Loucy (cell line): Measurements from ENCODE around the gene HERC2.
A peak's percentile ranks its signal among the peaks of the same experiment; 100 is the strongest.

Experiments
- H2AFZ ChIP-seq: fragments of 200-600 bp; sonication (generic); 2 replicates; pipeline ENCODE4 v1.6.0; 2016; ENCODE audit warnings: antibody characterized with exemption, mild to moderate bottlenecking, low read length, moderate library complexity
- H3F3A ChIP-seq: fragments of 200-600 bp; 2 replicates; pipeline ENCODE4 v1.6.0; 2016; ENCODE audit warnings: antibody characterized with exemption, low read depth, mild to moderate bottlenecking
- H3K27me3 ChIP-seq: fragments of 200-600 bp; sonication (generic); 2 replicates; pipeline ENCODE4 v1.6.1; 2014; ENCODE audit warnings: low read length, mild to moderate bottlenecking; ENCODE audit not compliant: insufficient read depth, poor library complexity, severe bottlenecking
- H3K36me3 ChIP-seq: fragments of 200-600 bp; sonication (generic); 2 replicates; pipeline ENCODE4 v1.6.1; 2016; ENCODE audit warnings: low read length; ENCODE audit not compliant: insufficient read depth
- H3K4me1 ChIP-seq: fragments of 200-600 bp; sonication (generic); 2 replicates; pipeline ENCODE4 v1.5.1; 2014; ENCODE audit warnings: low read length, mild to moderate bottlenecking; ENCODE audit not compliant: insufficient read depth, poor library complexity, severe bottlenecking
- H3K4me2 ChIP-seq: fragments of 200-600 bp; sonication (generic); 2 replicates; pipeline ENCODE4 v1.6.0; 2014; ENCODE audit warnings: antibody characterized with exemption, low read length, low read depth, mild to moderate bottlenecking; ENCODE audit not compliant: poor library complexity, severe bottlenecking
- H3K4me3 ChIP-seq: fragments of 200-600 bp; sonication (generic); 2 replicates; pipeline ENCODE4 v1.5.1; 2014; ENCODE audit warnings: low read length, mild to moderate bottlenecking, mixed read lengths; ENCODE audit not compliant: poor library complexity, severe bottlenecking
- H3K79me2 ChIP-seq: fragments of 200-600 bp; sonication (generic); 2 replicates; pipeline ENCODE4 v1.6.1; 2014; ENCODE audit warnings: low read length; ENCODE audit not compliant: insufficient read depth
- H3K9ac ChIP-seq: fragments of 200-600 bp; sonication (generic); 2 replicates; pipeline ENCODE4 v1.6.0; 2014; ENCODE audit warnings: mild to moderate bottlenecking, low read depth, low read length, moderate library complexity; ENCODE audit not compliant: poor library complexity, severe bottlenecking
- H3K9me2 ChIP-seq: fragments of 200-600 bp; sonication (generic); replicated peaks from 2 replicates; pipeline ENCODE4 v1.6.1; 2016; ENCODE audit warnings: low read depth, low read length, mixed read lengths
- H3K9me3 ChIP-seq: fragments of 200-600 bp; sonication (generic); 2 replicates; pipeline ENCODE4 v1.6.1; 2014; ENCODE audit warnings: mild to moderate bottlenecking, antibody characterized with exemption, low read length, low read depth; ENCODE audit not compliant: insufficient read depth
- H4K20me1 ChIP-seq: fragments of 200-600 bp; sonication (generic); 2 replicates; pipeline ENCODE4 v1.6.0; 2014; ENCODE audit warnings: antibody characterized with exemption, low read length, mild to moderate bottlenecking; ENCODE audit not compliant: insufficient read depth, poor library complexity, severe bottlenecking
- EZH2phosphoT487 ChIP-seq: fragments of 200-600 bp; IDR thresholded peaks from 2 replicates; pipeline ENCODE4 v1.6.1; 2018; ENCODE audit warnings: antibody characterized with exemption, mild to moderate bottlenecking, moderate library complexity, borderline replicate concordance
- TF ChIP-seq, protein P1 (sequence below): fragments of 200-600 bp; sonication (generic); conservative IDR thresholded peaks from 2 replicates; pipeline ENCODE4 v1.5.1; 2014; ENCODE audit warnings: mild to moderate bottlenecking, antibody characterized with exemption, low read length

The HERC2 gene

DNA sequence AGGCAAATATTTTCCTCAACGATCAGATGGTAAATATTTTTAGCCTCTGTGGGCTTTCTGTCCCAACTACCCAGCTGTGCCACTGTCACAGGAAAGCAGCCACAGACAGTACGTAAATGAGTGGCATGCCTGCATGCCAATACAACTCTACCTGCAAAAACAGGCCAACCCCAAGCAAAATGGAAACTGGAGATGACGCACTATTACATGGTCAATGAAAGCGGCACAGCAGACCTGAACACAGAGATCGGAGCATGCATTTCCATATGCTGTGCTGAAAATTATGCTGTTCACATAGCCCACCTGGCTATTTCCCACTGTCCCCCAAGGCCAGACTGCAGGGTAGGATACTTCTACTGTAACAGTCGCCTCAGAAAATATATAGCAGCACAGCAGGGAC lies 57.8 kb downstream of the HERC2 start:
- no peaks in the 10 kb centered on the region for H3K9me3 ChIP-seq
- H3K79me2 ChIP-seq, result no peaks in the 10 kb centered on the region
- no peaks in the 10 kb centered on the region for H3K27me3 ChIP-seq
- no peak overlapping the region for H2AFZ ChIP-seq
- no peak overlapping the region for H3K4me2 ChIP-seq
- H3K4me3 ChIP-seq, result no peak overlapping the region
- H3K4me1 ChIP-seq, result peaks cover 9% of the 10 kb centered on the region
- no peak overlapping the region for H3K9ac ChIP-seq
- H3K36me3 ChIP-seq, result peaks cover 89% of the 10 kb centered on the region; the same call in 1 of the 2 replicates
- no peaks in the 10 kb centered on the region for H3K9me2 ChIP-seq
- H4K20me1 ChIP-seq, result peaks cover 3% of the 10 kb centered on the region
- no peaks in the 10 kb centered on the region for H3F3A ChIP-seq
- TF ChIP-seq, protein P1, sequence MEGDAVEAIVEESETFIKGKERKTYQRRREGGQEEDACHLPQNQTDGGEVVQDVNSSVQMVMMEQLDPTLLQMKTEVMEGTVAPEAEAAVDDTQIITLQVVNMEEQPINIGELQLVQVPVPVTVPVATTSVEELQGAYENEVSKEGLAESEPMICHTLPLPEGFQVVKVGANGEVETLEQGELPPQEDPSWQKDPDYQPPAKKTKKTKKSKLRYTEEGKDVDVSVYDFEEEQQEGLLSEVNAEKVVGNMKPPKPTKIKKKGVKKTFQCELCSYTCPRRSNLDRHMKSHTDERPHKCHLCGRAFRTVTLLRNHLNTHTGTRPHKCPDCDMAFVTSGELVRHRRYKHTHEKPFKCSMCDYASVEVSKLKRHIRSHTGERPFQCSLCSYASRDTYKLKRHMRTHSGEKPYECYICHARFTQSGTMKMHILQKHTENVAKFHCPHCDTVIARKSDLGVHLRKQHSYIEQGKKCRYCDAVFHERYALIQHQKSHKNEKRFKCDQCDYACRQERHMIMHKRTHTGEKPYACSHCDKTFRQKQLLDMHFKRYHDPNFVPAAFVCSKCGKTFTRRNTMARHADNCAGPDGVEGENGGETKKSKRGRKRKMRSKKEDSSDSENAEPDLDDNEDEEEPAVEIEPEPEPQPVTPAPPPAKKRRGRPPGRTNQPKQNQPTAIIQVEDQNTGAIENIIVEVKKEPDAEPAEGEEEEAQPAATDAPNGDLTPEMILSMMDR, result no peak
- no peak for TF ChIP-seq EZH2phosphoT487

DNA sequence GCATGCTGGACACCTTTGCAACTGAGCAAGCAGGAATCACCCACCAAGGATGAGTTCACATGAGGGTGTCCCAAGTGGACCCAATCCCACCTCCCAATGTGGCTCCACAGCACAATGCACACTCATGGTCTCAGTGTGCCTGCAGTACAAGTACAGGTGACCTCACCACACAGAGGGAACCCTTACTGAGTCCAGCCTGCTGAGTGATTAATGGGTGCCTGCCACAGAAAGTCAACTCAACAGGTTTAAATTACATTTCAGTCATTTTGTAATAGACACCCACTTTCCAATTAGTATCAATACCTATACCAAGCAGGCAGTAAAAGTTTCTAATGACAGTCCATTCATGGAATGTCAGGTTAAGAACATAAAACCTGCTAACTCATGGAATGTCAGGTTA lies 59.5 kb downstream of the HERC2 start:
- Histone ChIP-seq H3K36me3 (peaks cover 76% of the 10 kb centered on the region; the same call in 1 of the 2 replicates), H3K9me3 (no peaks in the 10 kb centered on the region), H3K9ac (no peak overlapping the region), H3K4me2 (no peak overlapping the region), H3F3A (no peaks in the 10 kb centered on the region), H3K9me2 (no peaks in the 10 kb centered on the region), H3K27me3 (no peaks in the 10 kb centered on the region), H4K20me1 (peaks cover 3% of the 10 kb centered on the region), H3K79me2 (no peaks in the 10 kb centered on the region), H2AFZ (no peak overlapping the region), H3K4me1 (peaks cover 9% of the 10 kb centered on the region), H3K4me3 (no peak overlapping the region)
- TF ChIP-seq, protein P1, result no peak
- no peak for TF ChIP-seq EZH2phosphoT487

DNA sequence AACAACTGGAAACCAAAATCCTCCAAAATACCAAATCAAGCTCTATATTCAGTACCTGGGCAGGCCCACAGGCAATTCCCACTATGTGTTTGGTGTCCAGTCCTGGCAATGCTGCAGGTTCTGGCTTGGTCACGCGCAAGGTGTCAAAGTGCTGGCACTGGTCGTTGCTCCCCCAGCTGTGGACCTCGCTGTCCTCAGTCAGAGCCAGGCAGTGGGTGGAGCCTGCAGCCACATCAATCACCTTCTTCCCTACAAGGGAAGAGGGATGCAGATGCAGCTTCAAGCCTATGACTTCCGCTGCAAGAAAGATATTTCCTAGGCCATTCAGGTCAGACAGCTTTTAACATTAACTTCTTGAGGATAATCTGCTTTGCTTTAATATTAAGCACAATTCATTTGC lies 61.3 kb downstream of the HERC2 start:
- no peak for TF ChIP-seq EZH2phosphoT487
- TF ChIP-seq, protein P1, result no peak
- Histone ChIP-seq H3K4me2 (peak overlapping the region; percentile 8), H3K9ac (no peak overlapping the region), H3K4me3 (no peak overlapping the region), H3K9me2 (no peaks in the 10 kb centered on the region), H4K20me1 (peaks cover 3% of the 10 kb centered on the region), H3F3A (no peaks in the 10 kb centered on the region), H3K79me2 (no peaks in the 10 kb centered on the region), H3K4me1 (peaks cover 9% of the 10 kb centered on the region), H3K27me3 (no peaks in the 10 kb centered on the region), H2AFZ (no peak overlapping the region), H3K36me3 (peaks cover 74% of the 10 kb centered on the region; the same call in 1 of the 2 replicates), H3K9me3 (no peaks in the 10 kb centered on the region)
